RWPE2 (cell line): ENCODE data around the gene FAM107B.

Experiments used
- ATAC-seq: fragments of 200-7000 bp; cut with Tn5 transposase; 3 replicates; pipeline ENCODE4 v1.9.1; 2021; ENCODE audit warnings: low read depth
- DNase-seq: peaks from one replicate; pipeline ENCODE4 v3.0.0-alpha.2; 2020; ENCODE audit warnings: low spot score
- H3K27ac ChIP-seq: fragments of 450-650 bp; 2 replicates; pipeline ENCODE4 v1.5.1; 2017; ENCODE audit warnings: mild to moderate bottlenecking; ENCODE audit not compliant: poor library complexity, severe bottlenecking
- H3K27me3 ChIP-seq: fragments of 250-450 bp; sonication (Bioruptor Pico); 2 replicates; pipeline ENCODE4 v1.5.1; 2021; ENCODE audit warnings: mild to moderate bottlenecking, moderate library complexity; ENCODE audit not compliant: insufficient read depth, poor library complexity, severe bottlenecking
- H3K36me3 ChIP-seq: fragments of 250-450 bp; sonication (Bioruptor Pico); 2 replicates; pipeline ENCODE4 v1.5.1; 2020; ENCODE audit warnings: low read depth, mild to moderate bottlenecking, moderate library complexity
- H3K4me1 ChIP-seq: fragments of 250-450 bp; sonication (Bioruptor Pico); 2 replicates; pipeline ENCODE4 v1.5.1; 2021; ENCODE audit warnings: mild to moderate bottlenecking, moderate library complexity; ENCODE audit not compliant: insufficient read depth, poor library complexity, severe bottlenecking
- H3K4me3 ChIP-seq: fragments of 250-450 bp; sonication (Bioruptor Pico); 2 replicates; pipeline ENCODE4 v1.5.1; 2021; ENCODE audit warnings: mild to moderate bottlenecking, moderate library complexity; ENCODE audit not compliant: severe bottlenecking
- H3K9me3 ChIP-seq: fragments of 250-450 bp; sonication (Bioruptor Pico); 2 replicates; pipeline ENCODE4 v1.5.1; 2021; ENCODE audit warnings: mild to moderate bottlenecking, moderate library complexity; ENCODE audit not compliant: severe bottlenecking
- TF ChIP-seq, protein P1 (sequence below): fragments of 450-650 bp; IDR thresholded peaks from one replicate; pipeline ENCODE4 v1.5.1; 2017; ENCODE audit warnings: mild to moderate bottlenecking, moderate library complexity; ENCODE audit not compliant: poor library complexity, severe bottlenecking

The FAM107B gene

GRCh38 chr10:14602807-14603533 is 171.7 kb downstream of the FAM107B start:
- ATAC-seq = peak; percentile 5; the same call in 2 of the 3 replicates
- DNase-seq = no peak
- peaks cover 24% of the 10 kb centered on the region for H3K4me1 ChIP-seq
- H3K9me3 ChIP-seq = no peaks in the 10 kb centered on the region
- H3K27ac ChIP-seq = no peak overlapping the region
- TF ChIP-seq, protein P1, sequence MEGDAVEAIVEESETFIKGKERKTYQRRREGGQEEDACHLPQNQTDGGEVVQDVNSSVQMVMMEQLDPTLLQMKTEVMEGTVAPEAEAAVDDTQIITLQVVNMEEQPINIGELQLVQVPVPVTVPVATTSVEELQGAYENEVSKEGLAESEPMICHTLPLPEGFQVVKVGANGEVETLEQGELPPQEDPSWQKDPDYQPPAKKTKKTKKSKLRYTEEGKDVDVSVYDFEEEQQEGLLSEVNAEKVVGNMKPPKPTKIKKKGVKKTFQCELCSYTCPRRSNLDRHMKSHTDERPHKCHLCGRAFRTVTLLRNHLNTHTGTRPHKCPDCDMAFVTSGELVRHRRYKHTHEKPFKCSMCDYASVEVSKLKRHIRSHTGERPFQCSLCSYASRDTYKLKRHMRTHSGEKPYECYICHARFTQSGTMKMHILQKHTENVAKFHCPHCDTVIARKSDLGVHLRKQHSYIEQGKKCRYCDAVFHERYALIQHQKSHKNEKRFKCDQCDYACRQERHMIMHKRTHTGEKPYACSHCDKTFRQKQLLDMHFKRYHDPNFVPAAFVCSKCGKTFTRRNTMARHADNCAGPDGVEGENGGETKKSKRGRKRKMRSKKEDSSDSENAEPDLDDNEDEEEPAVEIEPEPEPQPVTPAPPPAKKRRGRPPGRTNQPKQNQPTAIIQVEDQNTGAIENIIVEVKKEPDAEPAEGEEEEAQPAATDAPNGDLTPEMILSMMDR = no peak
- H3K4me3 ChIP-seq = peak overlapping the region; percentile 48
- H3K36me3 ChIP-seq = no peaks in the 10 kb centered on the region
- no peaks in the 10 kb centered on the region for H3K27me3 ChIP-seq

GRCh38 chr10:14601872-14602725 is 172.6 kb downstream of the FAM107B start:
- TF ChIP-seq, protein P1 = no peak
- ATAC-seq = 0 out of 3 replicates have a peak, but pooled peaks have one; percentile 31
- Histone ChIP-seq H3K27me3 (no peaks in the 10 kb centered on the region), H3K36me3 (no peaks in the 10 kb centered on the region), H3K27ac (no peak overlapping the region), H3K9me3 (no peaks in the 10 kb centered on the region), H3K4me1 (peaks cover 24% of the 10 kb centered on the region), H3K4me3 (no peak overlapping the region)
- no peak for DNase-seq

GRCh38 chr10:14601326-14601725 is 173.4 kb downstream of the FAM107B start:
- Histone ChIP-seq H3K4me1 (peaks cover 24% of the 10 kb centered on the region), H3K27me3 (no peaks in the 10 kb centered on the region), H3K36me3 (no peaks in the 10 kb centered on the region), H3K4me3 (no peak overlapping the region), H3K9me3 (no peaks in the 10 kb centered on the region), H3K27ac (no peak overlapping the region)
- ATAC-seq = no peak
- DNase-seq = no peak
- TF ChIP-seq, protein P1 = no peak

- ATAC-seq = no peak
- Histone ChIP-seq H3K4me1 (peaks cover 19% of the 10 kb centered on the region), H3K27ac (no peak overlapping the region), H3K4me3 (no peak overlapping the region), H3K27me3 (no peaks in the 10 kb centered on the region), H3K36me3 (no peaks in the 10 kb centered on the region), H3K9me3 (no peaks in the 10 kb centered on the region)
- TF ChIP-seq, protein P1 = no peak
- no peak for DNase-seq
These were observed 174.6 kb downstream of the FAM107B start for GRCh38 chr10:14600065-14600464.
